Fibroblast of the aortic adventitia (primary cell): ENCODE measurements around the gene DXO. TPM values are rescaled to one million over a fixed set of nuclear protein-coding genes. Genes with fewer than 3 reads are reported as not detected.
"Not testable (repeated sequence)": the region's sequence is repeated elsewhere in the genome, so short reads cannot be mapped to it uniquely, and the experiment has no call there.

Source experiments
- DNase-seq: peaks from one replicate; pipeline ENCODE4 v3.0.0-alpha.2; 2010; ENCODE audit warnings: low read depth
- H3K4me3 ChIP-seq: 2 replicates; pipeline ENCODE4 v1.5.1; 2011; ENCODE audit warnings: low read depth, mild to moderate bottlenecking, control low read depth, low read length, moderate library complexity
- total RNA-seq: library from RNA; depleted of rRNA; stranded (reverse); fragments of >200 nt; gene quantifications from 2 replicates; pipeline ENCODE4 v1.2.3, GENCODE V29; 2012; ENCODE audit warnings: low replicate concordance
- TF ChIP-seq, protein P1 (sequence below): IDR thresholded peaks from 2 replicates; pipeline ENCODE4 v1.5.1; 2011; ENCODE audit warnings: mild to moderate bottlenecking, low read length, control low read depth, inconsistent platforms; ENCODE audit not compliant: insufficient read depth

Gene DXO
- total RNA-seq, 1 donor: 15.9 TPM

DNA sequence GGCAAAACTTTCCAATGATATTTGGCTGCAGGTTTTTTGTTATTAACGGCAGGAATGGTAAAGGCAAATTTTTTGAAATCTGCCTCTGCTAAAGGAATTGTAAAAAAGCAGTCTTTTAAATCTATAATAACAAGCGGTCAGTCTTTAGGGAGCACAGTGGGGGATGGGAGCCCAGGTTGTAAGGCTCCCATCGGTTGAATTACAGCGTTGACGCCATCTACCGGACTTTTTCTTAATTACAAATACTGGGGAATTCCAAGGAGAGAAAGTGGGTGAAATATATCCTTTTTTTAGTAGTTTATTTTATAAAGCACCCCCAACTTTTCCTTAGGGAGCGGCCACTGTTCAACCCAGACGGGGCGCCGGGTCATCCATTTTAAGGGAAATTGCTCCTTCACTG lies 17.4 kb upstream of the DXO start:
- H3K4me3 ChIP-seq, DNase-seq: not testable (repeated sequence)

DNA sequence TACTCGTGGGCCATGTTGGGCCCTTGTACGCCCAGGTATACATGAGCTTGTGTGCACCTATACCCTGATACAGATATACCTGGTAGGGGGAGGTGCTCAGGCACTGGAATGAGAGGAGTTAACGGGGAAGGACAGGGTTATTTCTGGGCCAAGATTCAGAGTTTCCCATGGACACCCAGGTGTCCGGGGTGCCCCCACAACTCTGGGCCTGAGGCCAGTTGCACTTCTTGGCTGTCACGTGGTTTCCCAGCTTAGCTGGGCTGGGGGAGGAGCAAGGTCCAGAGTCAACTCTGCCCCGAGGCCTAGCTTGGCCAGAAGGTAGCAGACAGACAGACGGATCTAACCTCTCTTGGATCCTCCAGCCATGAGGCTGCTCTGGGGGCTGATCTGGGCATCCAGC lies 9.8 kb upstream of the DXO start, which contains the start of gene C4A:
Gene C4A (plus strand): TSS at position 314 of the 400 bp plus-strand sequence. CDS start 51 bp downstream, at position 365.
- DNase-seq, H3K4me3 ChIP-seq: not testable (repeated sequence)

DNA sequence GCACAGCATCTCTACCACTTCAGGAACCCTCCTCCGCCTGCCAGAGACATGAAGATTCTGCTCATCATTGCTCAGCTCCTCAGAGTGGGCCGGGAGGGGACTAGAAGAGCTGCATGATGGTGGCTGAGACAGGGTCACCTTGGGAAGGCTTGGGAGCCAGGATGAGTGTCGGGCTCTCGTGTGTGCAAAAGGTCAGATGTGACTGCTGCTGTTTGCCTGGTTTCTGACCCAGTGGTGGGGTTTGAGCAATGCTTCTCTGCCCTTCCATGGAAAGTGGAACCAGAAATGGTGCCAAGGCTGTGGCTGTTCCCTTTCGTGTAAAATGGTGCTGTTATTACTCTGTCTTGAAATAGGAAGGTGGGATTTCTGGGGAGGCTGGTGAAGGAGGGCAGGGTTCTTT lies 9.1 kb upstream of the DXO start:
- H3K4me3 ChIP-seq: not testable (repeated sequence)

DNA sequence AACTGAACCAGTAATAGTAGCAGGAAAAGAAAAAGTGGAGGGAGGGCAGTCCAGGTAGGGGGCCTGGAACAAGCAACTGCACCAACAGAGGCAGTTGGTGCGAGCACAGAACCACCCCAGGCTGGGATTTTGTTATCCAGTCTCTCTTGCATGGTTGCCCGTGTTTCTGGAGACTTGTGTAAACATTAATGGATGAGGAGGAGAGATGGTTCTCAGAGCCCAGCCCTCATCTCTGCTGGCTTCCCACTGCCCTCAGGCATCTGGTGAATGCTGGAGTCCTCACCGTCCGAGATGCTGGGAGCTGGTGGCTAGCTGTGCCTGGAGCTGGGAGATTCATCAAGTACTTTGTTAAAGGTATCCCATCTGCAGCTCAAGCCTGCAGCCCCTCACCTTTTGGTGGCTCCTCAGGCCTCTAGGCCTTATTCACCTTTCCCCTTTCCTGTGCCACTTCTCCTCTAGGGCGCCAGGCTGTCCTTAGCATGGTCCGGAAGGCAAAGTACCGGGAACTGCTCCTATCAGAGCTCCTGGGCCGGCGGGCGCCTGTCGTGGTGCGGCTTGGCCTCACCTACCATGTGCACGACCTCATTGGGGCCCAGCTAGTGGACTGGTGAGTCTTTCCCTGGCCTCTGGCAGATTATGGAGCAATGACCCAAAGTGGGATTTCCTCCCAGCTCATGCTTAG lies 8.4 kb upstream of the DXO start:
- not testable (repeated sequence) for H3K4me3 ChIP-seq, DNase-seq

More for the DNA sequence above, 9.1 kb upstream of the DXO start:
- DNase-seq: not testable (repeated sequence)

DNA sequence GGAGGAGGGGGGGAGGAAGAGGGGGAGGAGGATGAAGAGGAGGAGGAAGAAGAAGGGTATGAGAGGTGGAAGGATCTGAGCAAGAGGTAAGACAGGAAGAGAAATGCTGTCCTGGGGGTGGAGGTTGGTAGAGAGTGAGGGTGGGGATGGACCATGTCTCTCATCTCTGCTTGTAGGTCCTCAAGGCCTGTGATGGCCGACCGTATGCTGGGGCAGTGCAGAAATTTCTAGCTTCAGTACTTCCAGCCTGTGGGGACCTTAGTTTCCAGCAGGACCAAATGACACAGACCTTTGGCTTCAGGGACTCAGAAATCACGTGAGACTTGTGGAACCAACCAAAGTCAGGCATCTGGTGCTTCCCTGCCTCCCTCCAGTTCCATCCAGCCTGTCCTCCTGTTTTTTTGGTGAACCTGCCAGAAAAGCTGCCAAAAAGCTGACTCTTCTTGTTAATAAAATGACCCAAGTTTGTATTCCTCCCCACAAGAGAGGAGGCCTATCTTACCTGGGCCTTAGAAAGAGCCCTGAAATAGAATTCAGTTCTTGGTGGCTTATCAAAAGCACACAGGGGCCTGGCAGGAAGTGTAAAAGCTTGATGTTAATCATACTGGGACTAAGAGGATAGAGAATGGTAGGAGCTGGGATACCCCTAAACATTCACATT lies 7.4 kb upstream of the DXO start:
- no peak for DNase-seq
- H3K4me3 ChIP-seq: no peak overlapping the region
- TF ChIP-seq, protein P1, sequence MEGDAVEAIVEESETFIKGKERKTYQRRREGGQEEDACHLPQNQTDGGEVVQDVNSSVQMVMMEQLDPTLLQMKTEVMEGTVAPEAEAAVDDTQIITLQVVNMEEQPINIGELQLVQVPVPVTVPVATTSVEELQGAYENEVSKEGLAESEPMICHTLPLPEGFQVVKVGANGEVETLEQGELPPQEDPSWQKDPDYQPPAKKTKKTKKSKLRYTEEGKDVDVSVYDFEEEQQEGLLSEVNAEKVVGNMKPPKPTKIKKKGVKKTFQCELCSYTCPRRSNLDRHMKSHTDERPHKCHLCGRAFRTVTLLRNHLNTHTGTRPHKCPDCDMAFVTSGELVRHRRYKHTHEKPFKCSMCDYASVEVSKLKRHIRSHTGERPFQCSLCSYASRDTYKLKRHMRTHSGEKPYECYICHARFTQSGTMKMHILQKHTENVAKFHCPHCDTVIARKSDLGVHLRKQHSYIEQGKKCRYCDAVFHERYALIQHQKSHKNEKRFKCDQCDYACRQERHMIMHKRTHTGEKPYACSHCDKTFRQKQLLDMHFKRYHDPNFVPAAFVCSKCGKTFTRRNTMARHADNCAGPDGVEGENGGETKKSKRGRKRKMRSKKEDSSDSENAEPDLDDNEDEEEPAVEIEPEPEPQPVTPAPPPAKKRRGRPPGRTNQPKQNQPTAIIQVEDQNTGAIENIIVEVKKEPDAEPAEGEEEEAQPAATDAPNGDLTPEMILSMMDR: no peak

DNA sequence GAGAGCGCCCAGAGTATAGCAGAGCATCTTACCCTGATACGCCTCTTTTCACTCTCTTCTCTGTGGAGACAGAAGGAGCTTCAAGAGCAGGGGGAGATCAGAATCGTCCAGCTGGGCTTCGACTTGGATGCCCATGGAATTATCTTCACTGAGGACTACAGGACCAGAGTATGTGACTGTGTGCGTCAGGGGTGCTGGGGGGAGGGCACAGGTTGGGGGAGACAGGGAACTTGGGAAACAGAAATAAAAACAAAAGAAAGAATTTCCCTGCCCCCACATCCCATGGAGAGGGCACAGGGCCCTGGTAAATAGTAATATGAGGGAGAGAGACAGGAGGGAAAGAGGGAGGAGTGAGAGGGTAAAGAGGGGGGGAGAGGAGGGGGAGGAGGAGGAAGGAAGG lies 6.9 kb upstream of the DXO start:
- TF ChIP-seq, protein P1: no peak
- no peak for DNase-seq
- H3K4me3 ChIP-seq: no peak overlapping the region

DNA sequence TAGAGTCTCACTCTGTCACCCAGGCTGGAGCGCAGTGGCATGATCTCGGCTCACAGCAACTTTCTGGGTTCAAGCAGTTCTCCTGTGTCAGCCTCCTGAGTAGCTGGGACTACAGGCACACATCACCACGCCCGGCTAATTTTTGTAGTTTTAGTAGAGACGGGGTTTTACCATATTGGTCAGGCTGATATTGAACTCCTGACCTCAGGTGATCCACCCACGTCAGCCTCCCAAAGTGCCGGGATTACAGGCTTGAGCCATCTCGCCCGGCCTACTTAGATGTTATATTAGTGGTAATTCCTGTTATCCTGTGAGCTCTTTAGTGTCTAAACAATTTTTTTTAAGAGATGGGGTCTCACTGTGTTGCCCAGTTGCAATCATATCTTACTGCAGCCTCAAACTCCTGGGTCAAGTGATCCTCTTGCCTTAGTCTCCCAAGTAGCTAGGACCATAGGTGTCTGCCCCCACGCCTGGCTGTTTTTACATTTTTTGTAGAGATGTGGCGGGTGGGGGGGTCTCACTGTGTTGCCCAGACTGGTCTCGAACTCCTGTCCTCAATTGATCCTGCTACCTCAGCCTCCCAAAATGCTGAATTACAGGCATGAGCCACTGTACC lies 6.0 kb upstream of the DXO start:
- H3K4me3 ChIP-seq: no peak overlapping the region
- no peak for DNase-seq
- TF ChIP-seq, protein P1: no peak

DNA sequence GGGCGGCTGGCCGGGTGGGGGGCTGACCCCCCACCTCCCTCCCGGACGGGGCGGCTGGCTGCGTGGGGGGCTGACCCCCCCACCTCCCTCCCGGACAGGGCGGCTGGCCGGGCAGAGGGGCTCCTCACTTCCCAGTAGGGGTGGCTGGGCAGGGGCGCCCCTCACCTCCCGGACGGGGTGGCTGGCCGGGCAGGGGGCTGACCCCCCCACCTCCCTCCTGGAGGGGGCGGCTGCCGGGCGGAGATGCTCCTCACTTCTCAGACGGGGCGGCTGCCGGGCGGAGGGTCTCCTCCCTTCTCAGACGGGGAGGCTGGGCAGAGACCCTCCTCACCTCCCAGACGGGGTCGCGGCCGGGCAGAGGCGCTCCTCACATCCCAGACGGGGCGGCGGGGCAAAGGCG lies 4.1 kb upstream of the DXO start:
- H3K4me3 ChIP-seq, DNase-seq: not testable (repeated sequence)

DNA sequence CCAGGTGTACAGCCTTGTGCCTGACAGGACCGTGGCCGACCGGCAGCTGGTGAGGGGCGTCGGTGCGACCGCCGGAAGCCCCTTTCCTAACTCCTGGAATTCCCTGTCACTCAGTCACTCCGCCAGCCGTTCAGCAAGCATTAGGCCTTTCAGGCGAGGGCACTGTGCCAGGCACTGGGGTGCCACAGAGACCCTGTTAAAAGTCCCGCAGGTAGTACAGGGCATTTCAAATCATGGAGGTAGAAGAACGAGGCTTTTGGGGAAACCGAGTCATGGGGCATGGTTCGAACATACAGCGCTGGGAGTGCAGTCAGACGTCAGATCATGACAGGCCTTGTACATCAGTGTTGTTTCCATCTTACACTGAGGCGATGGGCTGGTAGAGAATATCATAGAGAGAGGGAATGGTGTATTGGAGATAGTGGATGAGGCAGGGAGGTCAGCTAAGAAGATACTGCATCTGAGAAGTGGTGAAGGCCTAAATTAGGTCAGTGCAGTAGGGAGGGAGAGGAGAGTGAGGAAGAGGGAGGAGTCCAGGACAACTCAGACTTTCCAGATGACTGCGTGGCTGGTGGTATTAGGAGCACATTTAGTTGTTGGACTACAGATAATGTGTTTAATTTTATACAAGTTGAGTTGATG lies 892 bp upstream of the DXO start:
- H3K4me3 ChIP-seq: peak overlapping the region; percentile 93

More for the DNA sequence above, 892 bp upstream of the DXO start:
- peak; percentile 59 for DNase-seq
- TF ChIP-seq, protein P1: no peak
